ENCODE measurements around the gene WDR88.
A peak's percentile ranks its signal among the peaks of the same experiment; 100 is the strongest.
"Not testable (repeated sequence)": the region's sequence is repeated elsewhere in the genome, so short reads cannot be mapped to it uniquely, and the experiment has no call there.

Gene WDR88

GRCh38 chr19:33132021-33132420, at the start of gene WDR88:
Gene WDR88, plus strand, starts transcription at chr19:33132114. Its CDS starts 56 bp downstream, at chr19:33132170.
- no peak for DNase-seq

GRCh38 chr19:33085570-33086128, 46.3 kb upstream of the WDR88 start:
- peak in 2 of 14 donors; percentile 1 to 91 for DNase-seq

- DNase-seq = no peak
These were observed 45.0 kb upstream of the WDR88 start for GRCh38 chr19:33086955-33087354.

GRCh38 chr19:33089010-33089409, 42.9 kb upstream of the WDR88 start:
- no peak for DNase-seq

- DNase-seq = no peak
These were observed 41.7 kb upstream of the WDR88 start for GRCh38 chr19:33090179-33090578.

- DNase-seq = no peak
These were observed 38.3 kb upstream of the WDR88 start for GRCh38 chr19:33093420-33094210.

GRCh38 chr19:33094436-33095067, 37.4 kb upstream of the WDR88 start:
- DNase-seq = no peak

GRCh38 chr19:33096005-33096404, 35.9 kb upstream of the WDR88 start:
- DNase-seq = no peak

- DNase-seq = no peak
These were observed 33.8 kb upstream of the WDR88 start for GRCh38 chr19:33098055-33098534.

- DNase-seq = no peak
These were observed 30.8 kb upstream of the WDR88 start for GRCh38 chr19:33100894-33101644.

- no peak for DNase-seq
These were observed 29.0 kb upstream of the WDR88 start for GRCh38 chr19:33102893-33103292.

- no peak for DNase-seq
These were observed 23.8 kb upstream of the WDR88 start for GRCh38 chr19:33108161-33108560.

GRCh38 chr19:33110137-33110910, 21.6 kb upstream of the WDR88 start:
- no peak for DNase-seq

- no peak for DNase-seq
These were observed 20.3 kb upstream of the WDR88 start for GRCh38 chr19:33111587-33111986.

- no peak for DNase-seq
These were observed 17.6 kb upstream of the WDR88 start for GRCh38 chr19:33114312-33114711.

GRCh38 chr19:33117501-33117900, 14.4 kb upstream of the WDR88 start:
- no peak for DNase-seq

- no peak for DNase-seq
These were observed 13.3 kb upstream of the WDR88 start for GRCh38 chr19:33118643-33119042.

- DNase-seq = no peak
These were observed 7.5 kb upstream of the WDR88 start for GRCh38 chr19:33124207-33125098.

- DNase-seq = peak in 9 of 14 donors; percentile 2 to 24 (median 9)
These were observed 6.0 kb upstream of the WDR88 start for GRCh38 chr19:33125929-33126388.

- not testable (repeated sequence) for DNase-seq
These were observed 5.2 kb upstream of the WDR88 start for GRCh38 chr19:33126712-33127111.

- no peak for DNase-seq
These were observed 2.0 kb upstream of the WDR88 start for GRCh38 chr19:33129901-33130300.
